ENCODE data around the gene GRIK1.

Gene GRIK1

DNA sequence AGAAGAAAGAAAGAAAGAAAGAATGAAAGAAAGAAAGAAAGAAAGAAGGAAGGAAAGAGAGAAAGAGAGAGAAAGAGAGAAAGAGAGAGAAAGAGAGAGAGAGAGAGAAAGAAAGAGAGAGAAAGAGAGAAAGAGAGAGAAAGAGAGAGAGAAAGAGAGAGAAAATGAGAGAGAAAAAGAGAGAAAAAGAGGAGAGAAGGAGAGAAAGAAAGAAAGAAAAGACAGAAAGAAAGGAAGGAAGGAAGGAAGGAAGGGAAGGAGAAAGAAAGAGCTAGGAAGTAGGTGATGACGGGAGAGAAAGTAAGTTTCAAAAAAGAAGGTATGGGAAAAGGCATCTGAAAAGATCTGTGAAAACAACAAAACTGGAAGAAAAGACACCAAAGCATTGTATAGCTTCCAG, 72.0 kb downstream of the GRIK1 start:
- H3K4me3 ChIP-seq (ENCODE audit: low read depth, low read length), result no peak overlapping the region
- TF ChIP-seq, protein P1, sequence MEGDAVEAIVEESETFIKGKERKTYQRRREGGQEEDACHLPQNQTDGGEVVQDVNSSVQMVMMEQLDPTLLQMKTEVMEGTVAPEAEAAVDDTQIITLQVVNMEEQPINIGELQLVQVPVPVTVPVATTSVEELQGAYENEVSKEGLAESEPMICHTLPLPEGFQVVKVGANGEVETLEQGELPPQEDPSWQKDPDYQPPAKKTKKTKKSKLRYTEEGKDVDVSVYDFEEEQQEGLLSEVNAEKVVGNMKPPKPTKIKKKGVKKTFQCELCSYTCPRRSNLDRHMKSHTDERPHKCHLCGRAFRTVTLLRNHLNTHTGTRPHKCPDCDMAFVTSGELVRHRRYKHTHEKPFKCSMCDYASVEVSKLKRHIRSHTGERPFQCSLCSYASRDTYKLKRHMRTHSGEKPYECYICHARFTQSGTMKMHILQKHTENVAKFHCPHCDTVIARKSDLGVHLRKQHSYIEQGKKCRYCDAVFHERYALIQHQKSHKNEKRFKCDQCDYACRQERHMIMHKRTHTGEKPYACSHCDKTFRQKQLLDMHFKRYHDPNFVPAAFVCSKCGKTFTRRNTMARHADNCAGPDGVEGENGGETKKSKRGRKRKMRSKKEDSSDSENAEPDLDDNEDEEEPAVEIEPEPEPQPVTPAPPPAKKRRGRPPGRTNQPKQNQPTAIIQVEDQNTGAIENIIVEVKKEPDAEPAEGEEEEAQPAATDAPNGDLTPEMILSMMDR (IDR thresholded peaks at IDR 0.05; ENCODE audit: borderline replicate concordance, insufficient read depth, low read depth, low read length), result no peak

DNA sequence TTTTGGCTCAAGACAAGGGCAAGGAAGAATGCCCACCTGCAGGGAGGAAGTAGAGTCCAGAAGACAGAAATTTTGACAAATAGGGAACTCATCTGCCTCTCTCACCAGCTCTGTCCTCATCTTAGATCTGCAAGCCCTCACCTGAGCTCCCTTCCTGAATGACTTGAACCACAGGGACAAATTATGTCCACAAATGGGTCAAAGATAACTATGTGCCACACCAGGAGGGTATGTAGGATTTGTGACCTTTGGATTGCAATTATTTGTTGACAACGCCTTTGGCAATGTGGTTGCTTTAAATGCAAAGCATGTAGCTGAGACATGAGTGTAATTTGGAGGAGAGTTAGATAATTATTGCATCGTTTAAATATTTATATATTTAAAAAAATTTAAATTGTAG, 79.5 kb downstream of the GRIK1 start:
- H3K4me3 ChIP-seq (ENCODE audit: low read depth, low read length), result no peak overlapping the region
- TF ChIP-seq, protein P1 (IDR thresholded peaks at IDR 0.05; ENCODE audit: borderline replicate concordance, insufficient read depth, low read depth, low read length), result no peak

DNA sequence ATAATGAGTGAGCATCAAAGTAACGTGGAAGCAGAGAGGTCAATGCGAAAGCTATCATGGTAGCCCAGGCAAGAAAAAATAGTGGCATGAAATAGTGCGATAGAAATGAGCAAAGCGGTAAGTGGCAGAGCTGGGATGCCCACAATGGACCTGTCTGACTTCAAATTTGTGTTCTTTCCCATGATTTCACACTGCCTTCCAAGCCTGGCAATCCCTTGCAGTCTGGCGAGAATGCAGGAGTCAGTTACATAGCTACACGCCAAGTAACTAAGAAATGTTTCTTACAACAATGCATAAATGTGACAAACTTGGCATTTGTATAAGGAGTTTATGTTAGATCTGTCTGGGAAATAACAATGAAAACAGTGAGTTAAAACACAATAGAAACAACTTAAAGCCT, 82.6 kb downstream of the GRIK1 start:
- H3K4me3 ChIP-seq (ENCODE audit: low read depth, low read length), result no peak overlapping the region
- TF ChIP-seq, protein P1 (IDR thresholded peaks at IDR 0.05; ENCODE audit: borderline replicate concordance, insufficient read depth, low read depth, low read length), result no peak

DNA sequence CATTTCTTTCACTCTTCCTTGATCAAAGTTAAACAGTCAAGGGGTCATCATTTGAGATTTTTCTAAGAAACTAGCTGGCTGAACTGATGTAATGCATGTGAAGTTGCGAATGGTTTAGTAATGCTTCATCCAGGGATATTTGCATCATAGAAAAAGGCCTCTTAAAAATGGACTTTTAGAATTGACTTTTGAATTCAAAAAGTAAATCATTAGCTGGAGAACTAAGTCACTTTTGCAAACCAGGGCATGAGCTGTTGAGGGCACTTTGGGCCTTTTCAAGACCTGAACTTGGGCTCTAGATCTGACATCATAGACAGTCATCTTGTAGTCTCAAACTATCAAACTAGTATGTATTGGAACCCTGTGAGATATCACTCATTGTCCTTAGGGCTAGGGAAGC, 85.0 kb downstream of the GRIK1 start:
- TF ChIP-seq, protein P1 (IDR thresholded peaks at IDR 0.05; ENCODE audit: borderline replicate concordance, insufficient read depth, low read depth, low read length), result no peak
- H3K4me3 ChIP-seq (ENCODE audit: low read depth, low read length), result no peak overlapping the region

DNA sequence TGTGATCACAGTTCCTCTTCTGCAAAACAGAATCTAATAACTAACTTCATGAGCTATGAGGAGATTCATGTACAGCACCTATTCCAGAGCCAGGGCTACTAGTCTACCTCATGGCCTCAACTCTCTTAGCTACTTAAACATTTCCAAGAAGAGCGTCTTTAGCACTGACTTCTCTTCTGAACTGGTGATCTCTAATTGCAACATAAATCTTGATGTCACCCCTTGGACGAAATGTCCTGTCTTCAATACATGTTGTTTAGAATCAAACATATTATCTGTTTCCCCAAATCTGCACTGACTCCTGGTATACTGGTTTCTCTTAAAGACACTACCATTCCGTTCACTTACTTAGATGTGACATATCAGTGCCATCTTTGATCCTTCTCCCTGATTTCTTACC, 88.2 kb downstream of the GRIK1 start:
- H3K4me3 ChIP-seq (ENCODE audit: low read depth, low read length), result no peak overlapping the region
- TF ChIP-seq, protein P1 (IDR thresholded peaks at IDR 0.05; ENCODE audit: borderline replicate concordance, insufficient read depth, low read depth, low read length), result no peak

DNA sequence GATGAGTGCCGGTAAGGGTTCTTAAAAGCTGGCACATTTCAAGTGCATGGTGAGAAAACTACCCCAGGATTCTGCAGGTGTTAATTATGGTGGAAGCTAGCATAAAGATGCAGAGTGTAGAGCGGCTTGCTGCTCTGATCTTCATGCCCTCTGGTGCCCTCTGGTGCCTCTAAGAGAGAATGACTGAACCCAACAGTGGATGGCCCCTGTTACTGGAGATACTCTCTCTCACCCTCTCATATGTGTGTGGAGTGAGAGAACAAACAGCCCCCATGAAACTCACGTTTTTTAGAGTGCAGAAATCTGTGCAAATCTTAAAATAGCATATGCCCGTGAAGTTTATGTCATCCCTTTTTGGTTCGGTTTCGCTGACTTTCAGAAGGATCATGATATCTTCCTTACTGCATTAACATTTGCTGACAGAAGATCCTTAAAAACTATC, 90.0 kb downstream of the GRIK1 start:
- H3K4me3 ChIP-seq (ENCODE audit: low read depth, low read length), result no peak overlapping the region
- TF ChIP-seq, protein P1 (IDR thresholded peaks at IDR 0.05; ENCODE audit: borderline replicate concordance, insufficient read depth, low read depth, low read length), result peak; percentile 82

DNA sequence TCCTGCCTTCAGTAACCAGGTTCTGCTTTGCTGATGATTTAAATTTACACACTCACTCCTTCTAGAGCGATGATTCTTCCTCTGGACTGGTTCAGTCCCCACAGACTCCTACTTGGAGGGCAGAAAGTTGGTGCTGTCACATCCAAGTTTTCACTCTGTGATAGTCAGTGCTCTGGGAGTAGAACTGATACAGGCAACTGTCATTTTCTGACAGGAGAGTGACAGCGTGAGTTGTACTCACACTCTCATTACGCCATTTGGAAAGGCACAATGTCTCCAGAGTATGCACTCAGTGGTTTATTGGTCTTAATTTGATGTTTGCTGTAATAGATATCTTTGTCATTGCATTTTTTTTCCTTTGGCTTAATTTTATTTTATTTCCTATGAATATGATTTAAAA, 96.0 kb downstream of the GRIK1 start:
- H3K4me3 ChIP-seq (ENCODE audit: low read depth, low read length), result no peak overlapping the region
- TF ChIP-seq, protein P1 (IDR thresholded peaks at IDR 0.05; ENCODE audit: borderline replicate concordance, insufficient read depth, low read depth, low read length), result no peak

All from GM12875 (cell line).